H1 (cell line): Measurements from ENCODE around the gene NID1.

Source experiments
- FOSL1 ChIP-seq: IDR thresholded peaks from 2 replicates; pipeline ENCODE4 v1.6.1; 2011; ENCODE audit warnings: mild to moderate bottlenecking, low read depth, low read length, moderate library complexity; ENCODE audit not compliant: insufficient read depth
- NRF1 ChIP-seq: IDR thresholded peaks from 2 replicates; pipeline ENCODE4 v1.6.1; 2011; ENCODE audit warnings: mild to moderate bottlenecking, low read depth, low read length, improper control_type of control experiment
- SIN3A ChIP-seq, 2 experiments: IDR thresholded peaks in 1 of 2; conservative IDR thresholded peaks in 1 of 2; 2 replicates each; pipeline ENCODE4 v1.6.1; 2011 to 2012; ENCODE audit warnings: low read length in 2 of 2, improper control_type of control experiment in 1 of 2, low read depth in 1 of 2, mild to moderate bottlenecking in 1 of 2
- TBP ChIP-seq: IDR thresholded peaks from 2 replicates; pipeline ENCODE4 v1.6.1; 2011; ENCODE audit warnings: low read depth, low read length, improper control_type of control experiment
- TF ChIP-seq, protein P1 (sequence below), 3 experiments: IDR thresholded peaks; 1 replicate in 2 of 3; 2 replicates in 1 of 3; pipeline versions ENCODE4 v1.5.1 to v1.6.1; 2011; ENCODE audit warnings: low read length in 3 of 3, mild to moderate bottlenecking in 3 of 3, inconsistent platforms in 2 of 3, low read depth in 1 of 3, moderate library complexity in 1 of 3; ENCODE audit not compliant: insufficient read depth in 1 of 3; ENCODE audit errors: control extremely low read depth in 1 of 3

DNA sequence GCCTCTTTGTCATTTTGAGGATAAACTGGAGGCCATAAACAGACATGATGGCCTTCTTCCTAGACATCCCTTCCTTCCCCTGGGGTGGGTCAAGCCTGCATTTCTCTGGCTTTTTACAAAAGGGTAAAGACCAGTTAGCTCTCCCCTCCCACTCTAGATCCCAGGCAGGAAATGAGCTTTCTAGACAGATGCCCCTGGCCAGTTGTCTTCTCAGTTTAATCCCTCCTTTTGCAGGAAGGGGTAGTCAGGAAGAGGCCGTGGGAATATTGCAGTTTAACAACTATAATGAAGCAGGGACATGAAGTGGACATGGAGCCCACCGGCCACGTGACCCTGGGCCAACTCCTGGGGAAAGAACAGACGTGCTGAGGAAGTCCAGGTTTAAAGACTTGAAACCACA lies 85.7 kb downstream of the NID1 start:
- no peak for TF ChIP-seq NRF1
- TF ChIP-seq SIN3A (conservative IDR thresholded peaks at IDR 0.05 in 1 of 2, IDR thresholded peaks at IDR 0.05 in 1 of 2; ENCODE audit: low read depth in 1 of 2, low read length in 2 of 2): no peak
- TF ChIP-seq TBP: no peak
- TF ChIP-seq, protein P1, sequence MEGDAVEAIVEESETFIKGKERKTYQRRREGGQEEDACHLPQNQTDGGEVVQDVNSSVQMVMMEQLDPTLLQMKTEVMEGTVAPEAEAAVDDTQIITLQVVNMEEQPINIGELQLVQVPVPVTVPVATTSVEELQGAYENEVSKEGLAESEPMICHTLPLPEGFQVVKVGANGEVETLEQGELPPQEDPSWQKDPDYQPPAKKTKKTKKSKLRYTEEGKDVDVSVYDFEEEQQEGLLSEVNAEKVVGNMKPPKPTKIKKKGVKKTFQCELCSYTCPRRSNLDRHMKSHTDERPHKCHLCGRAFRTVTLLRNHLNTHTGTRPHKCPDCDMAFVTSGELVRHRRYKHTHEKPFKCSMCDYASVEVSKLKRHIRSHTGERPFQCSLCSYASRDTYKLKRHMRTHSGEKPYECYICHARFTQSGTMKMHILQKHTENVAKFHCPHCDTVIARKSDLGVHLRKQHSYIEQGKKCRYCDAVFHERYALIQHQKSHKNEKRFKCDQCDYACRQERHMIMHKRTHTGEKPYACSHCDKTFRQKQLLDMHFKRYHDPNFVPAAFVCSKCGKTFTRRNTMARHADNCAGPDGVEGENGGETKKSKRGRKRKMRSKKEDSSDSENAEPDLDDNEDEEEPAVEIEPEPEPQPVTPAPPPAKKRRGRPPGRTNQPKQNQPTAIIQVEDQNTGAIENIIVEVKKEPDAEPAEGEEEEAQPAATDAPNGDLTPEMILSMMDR (IDR thresholded peaks at IDR 0.05; ENCODE audit: control extremely low read depth in 1 of 3, insufficient read depth in 1 of 3, low read depth in 1 of 3, low read length in 3 of 3): no peak
- TF ChIP-seq FOSL1: no peak
